GM12872 (cell line): ENCODE measurements around the gene PTGES2.

Source experiments
- CTCF ChIP-seq: IDR thresholded peaks from 3 replicates; pipeline ENCODE4 v1.5.1; 2011; ENCODE audit warnings: low read depth, mild to moderate bottlenecking, low read length, moderate library complexity; ENCODE audit not compliant: insufficient read depth

The PTGES2 gene

GRCh38 chr9:128127990-128128835 is 684 bp upstream of the PTGES2 start:
- no peak for TF ChIP-seq CTCF

GRCh38 chr9:128125580-128126354 is 1.8 kb downstream of the PTGES2 start:
- TF ChIP-seq CTCF = no peak

- TF ChIP-seq CTCF = peak; percentile 79
Observed at GRCh38 chr9:128124873-128125579, 2.5 kb downstream of the PTGES2 start.

DNA sequence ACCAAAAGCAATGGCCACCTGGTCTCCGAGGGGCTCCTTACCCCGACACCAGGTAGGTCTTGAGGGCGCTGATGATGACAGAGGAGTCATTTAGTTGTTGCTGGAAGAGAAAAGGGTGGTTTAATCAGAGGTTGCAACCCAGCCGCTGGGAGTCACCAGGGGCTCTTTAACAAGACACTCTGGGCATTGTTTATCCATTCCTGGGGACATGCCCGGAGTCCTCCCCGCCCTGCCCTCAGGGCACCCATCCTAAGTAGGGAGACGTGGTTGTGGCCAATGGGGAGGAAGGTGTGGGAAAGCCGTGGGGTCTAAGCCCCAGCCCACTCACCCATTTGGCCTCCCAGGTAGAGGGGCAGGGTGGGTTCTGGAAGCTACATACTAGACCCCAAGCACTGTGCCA is 3.1 kb downstream of the PTGES2 start:
- TF ChIP-seq CTCF = no peak

DNA sequence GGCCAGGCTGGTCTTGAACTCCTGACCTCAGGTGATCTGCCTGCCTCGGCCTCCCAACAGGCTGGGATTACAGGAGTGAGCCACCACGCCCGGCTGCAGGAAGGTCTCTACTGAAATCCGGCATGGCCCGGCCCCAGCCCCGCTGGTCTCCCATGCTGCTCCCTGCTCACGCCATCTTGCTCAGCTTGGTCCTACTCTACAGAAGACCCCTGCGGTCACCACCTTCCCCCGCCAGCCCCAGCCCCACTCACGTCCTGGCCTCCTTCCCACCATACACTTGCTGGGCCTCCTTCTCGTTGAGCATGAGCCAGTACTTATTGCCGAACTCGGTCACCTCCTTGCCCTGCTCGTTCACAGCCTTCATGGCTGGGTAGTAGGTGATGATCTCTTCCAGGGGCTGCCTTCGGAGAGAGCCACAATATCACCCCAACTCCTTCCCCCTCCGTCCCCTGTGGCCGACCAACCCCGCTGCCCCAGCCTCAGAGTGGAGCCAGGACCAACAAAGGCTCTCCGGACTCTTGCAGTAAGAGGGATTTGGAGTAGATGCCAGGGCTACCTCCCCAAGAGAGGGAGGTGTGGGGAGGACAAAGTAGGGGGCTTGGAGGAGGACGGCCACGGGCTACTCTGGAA is 4.0 kb downstream of the PTGES2 start:
- TF ChIP-seq CTCF = no peak

DNA sequence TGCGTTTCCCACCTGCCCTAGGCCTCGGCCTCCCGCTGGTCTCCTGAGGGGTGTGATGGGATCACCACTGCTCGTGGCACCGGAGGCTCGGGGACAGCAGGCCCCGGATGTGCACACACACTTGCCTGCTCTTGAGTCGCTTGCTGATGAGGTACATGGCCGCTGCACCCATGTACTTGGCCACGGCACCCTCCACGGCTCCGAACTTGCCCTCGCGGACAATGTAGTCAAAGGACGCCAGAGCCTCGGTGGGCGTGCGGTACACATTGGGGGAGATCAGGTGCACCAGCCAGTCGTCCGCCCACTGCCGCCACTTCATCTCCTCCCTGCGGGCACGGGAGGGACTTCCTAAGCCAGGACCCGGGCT is 4.7 kb downstream of the PTGES2 start:
- TF ChIP-seq CTCF = no peak
